ENCODE results near the gene UBASH3A.

DNA sequence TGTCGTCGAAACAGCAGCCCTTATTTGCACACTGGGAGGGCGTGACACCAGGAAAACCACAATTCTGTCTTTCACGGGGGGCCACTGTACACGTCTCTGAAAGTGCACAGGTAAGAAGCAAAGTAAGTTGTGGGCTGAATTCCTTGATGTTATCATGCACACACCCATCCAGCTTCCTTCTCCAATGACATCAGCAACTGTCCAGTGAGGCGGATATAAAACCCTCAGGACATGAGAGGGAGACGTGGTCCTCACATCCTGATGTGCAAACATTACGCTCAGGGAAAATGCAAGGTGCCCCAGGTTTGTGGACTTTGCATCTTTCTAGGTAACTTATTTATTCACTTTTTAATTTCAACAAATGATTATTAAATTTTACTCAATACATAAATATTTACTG, 40.4 kb upstream of the UBASH3A start:
- TF ChIP-seq, protein P1, sequence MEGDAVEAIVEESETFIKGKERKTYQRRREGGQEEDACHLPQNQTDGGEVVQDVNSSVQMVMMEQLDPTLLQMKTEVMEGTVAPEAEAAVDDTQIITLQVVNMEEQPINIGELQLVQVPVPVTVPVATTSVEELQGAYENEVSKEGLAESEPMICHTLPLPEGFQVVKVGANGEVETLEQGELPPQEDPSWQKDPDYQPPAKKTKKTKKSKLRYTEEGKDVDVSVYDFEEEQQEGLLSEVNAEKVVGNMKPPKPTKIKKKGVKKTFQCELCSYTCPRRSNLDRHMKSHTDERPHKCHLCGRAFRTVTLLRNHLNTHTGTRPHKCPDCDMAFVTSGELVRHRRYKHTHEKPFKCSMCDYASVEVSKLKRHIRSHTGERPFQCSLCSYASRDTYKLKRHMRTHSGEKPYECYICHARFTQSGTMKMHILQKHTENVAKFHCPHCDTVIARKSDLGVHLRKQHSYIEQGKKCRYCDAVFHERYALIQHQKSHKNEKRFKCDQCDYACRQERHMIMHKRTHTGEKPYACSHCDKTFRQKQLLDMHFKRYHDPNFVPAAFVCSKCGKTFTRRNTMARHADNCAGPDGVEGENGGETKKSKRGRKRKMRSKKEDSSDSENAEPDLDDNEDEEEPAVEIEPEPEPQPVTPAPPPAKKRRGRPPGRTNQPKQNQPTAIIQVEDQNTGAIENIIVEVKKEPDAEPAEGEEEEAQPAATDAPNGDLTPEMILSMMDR (IDR thresholded peaks at IDR 0.05 in 2 of 3, conservative IDR thresholded peaks at IDR 0.05 in 1 of 3; ENCODE audit: borderline replicate concordance in 1 of 3, insufficient read depth in 1 of 3, low read depth in 2 of 3, low read length in 2 of 3), result no peak
- TF ChIP-seq ZFX (IDR thresholded peaks at IDR 0.05) (no peak), ZNF274 (IDR thresholded peaks at IDR 0.05; ENCODE audit: low read depth, low read length) (no peak), EZH2phosphoT487 (IDR thresholded peaks at IDR 0.05; ENCODE audit: borderline replicate concordance) (no peak), EZH2 (IDR thresholded peaks at IDR 0.05) (no peak), POLR2AphosphoS5 (IDR thresholded peaks at IDR 0.05; ENCODE audit: low read depth, low read length) (no peak), YY1 (IDR thresholded peaks at IDR 0.05; ENCODE audit: extremely low read depth, insufficient replicate concordance, low read depth, low read length) (no peak), CEBPB (IDR thresholded peaks at IDR 0.05; ENCODE audit: low read depth) (no peak), POLR2A (IDR thresholded peaks at IDR 0.05; ENCODE audit: borderline replicate concordance, extremely low read depth, insufficient read depth, insufficient read length) (no peak), SIN3A (IDR thresholded peaks at IDR 0.05; ENCODE audit: low read depth) (no peak)
- TF ChIP-seq, protein P2, sequence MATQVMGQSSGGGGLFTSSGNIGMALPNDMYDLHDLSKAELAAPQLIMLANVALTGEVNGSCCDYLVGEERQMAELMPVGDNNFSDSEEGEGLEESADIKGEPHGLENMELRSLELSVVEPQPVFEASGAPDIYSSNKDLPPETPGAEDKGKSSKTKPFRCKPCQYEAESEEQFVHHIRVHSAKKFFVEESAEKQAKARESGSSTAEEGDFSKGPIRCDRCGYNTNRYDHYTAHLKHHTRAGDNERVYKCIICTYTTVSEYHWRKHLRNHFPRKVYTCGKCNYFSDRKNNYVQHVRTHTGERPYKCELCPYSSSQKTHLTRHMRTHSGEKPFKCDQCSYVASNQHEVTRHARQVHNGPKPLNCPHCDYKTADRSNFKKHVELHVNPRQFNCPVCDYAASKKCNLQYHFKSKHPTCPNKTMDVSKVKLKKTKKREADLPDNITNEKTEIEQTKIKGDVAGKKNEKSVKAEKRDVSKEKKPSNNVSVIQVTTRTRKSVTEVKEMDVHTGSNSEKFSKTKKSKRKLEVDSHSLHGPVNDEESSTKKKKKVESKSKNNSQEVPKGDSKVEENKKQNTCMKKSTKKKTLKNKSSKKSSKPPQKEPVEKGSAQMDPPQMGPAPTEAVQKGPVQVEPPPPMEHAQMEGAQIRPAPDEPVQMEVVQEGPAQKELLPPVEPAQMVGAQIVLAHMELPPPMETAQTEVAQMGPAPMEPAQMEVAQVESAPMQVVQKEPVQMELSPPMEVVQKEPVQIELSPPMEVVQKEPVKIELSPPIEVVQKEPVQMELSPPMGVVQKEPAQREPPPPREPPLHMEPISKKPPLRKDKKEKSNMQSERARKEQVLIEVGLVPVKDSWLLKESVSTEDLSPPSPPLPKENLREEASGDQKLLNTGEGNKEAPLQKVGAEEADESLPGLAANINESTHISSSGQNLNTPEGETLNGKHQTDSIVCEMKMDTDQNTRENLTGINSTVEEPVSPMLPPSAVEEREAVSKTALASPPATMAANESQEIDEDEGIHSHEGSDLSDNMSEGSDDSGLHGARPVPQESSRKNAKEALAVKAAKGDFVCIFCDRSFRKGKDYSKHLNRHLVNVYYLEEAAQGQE (IDR thresholded peaks at IDR 0.05; ENCODE audit: low read depth), result no peak
- TF ChIP-seq, protein P3, sequence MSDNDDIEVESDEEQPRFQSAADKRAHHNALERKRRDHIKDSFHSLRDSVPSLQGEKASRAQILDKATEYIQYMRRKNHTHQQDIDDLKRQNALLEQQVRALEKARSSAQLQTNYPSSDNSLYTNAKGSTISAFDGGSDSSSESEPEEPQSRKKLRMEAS (IDR thresholded peaks at IDR 0.05), result no peak

Data from HCT116 (cell line).